Activated gamma-delta T cell (primary cell): Measurements from ENCODE around the gene RAD50.

Source experiments
- DNase-seq: peaks from one replicate; lab custom pipeline; 2025; lab: John Stamatoyannopoulos, UW

Gene RAD50

GRCh38 chr5:132659598-132660493 is 103.1 kb downstream of the RAD50 start:
- DNase-seq = no peak

DNA sequence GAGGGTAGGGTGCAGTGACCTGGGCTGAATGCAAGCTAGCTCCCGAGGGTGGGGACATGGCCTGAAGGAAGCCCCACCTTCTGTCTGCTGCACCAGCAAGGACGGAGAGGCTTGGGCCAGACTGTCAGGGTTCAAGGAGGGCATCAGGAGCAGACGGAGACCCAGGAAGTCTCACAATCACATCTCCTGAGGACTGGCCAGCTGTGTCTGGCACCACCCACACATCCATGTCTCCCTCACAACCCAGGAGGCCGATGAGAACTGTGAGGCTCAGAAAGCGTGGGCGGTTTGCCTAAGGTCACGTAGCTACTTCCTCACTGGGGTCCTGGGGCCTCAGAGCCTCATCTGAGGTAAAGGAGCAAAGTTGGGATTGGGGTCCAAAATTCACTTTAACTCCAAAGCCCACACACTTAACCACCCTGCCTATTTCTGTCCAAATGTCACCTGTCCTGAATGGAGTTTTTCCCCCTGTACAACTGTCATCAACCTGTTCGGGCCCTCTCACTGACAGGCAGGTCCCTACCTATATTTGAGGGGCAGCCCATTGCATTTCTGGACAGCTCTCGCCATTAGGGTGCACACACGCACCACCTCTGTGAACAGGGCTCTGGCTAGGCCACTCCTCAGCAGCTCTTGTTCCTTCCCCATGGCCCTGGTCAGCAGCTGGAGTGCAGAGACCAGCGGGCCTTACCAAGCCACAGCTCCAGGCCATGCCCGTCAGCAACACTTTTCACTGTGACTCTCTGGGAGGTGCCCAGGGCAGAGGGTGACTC is 104.6 kb downstream of the RAD50 start:
- no peak for DNase-seq

DNA sequence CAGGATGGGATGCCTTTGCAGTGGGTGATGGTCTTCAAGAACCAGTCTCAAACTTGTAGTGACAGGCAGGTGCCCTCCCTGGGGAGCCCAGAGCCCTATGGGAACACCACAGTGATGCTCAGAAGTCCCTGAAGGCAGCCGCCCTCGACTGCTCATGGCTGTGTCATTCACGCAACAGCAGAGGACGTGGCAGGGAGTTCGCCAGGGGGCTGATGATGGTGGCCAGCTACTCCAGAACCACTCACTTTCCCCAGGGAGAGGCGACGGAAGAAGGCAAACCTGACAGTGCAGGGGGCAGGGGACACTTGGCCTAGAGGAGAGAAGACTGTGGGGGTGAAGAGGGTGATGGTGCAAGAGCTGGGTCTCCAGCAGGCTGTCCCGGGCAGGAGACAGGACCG is 105.2 kb downstream of the RAD50 start:
- DNase-seq = no peak

- DNase-seq = no peak
Observed at GRCh38 chr5:132662925-132663770, 106.4 kb downstream of the RAD50 start.

- no peak for DNase-seq
Observed at GRCh38 chr5:132663771-132664695, 107.3 kb downstream of the RAD50 start.

DNA sequence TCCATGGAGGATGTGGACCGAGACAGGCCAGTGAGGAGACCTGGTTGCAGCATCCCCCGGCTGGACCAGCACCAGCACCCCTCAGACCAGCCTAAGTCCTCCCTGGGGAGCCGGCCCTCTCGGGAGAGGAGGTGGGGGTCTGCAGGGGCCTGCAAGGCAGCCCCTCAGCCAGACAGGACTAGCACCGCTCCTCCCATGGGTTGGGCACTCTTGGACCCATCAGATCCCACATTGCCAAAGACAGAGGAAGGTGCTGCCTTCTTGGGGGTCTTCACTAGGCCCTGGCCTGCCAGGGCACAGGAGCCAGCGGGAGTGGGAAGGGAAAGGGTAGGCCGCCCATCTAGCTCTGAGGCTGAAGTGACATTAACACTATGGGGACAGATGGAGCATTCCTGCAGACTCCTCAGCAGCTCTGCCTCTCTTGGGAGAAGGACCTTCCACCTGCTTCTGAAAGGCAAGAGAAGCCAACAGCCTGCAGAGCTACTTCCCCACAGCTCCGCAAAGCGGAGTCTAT is 108.0 kb downstream of the RAD50 start:
- no peak for DNase-seq

GRCh38 chr5:132665574-132666080 is 108.8 kb downstream of the RAD50 start:
- DNase-seq = no peak

DNA sequence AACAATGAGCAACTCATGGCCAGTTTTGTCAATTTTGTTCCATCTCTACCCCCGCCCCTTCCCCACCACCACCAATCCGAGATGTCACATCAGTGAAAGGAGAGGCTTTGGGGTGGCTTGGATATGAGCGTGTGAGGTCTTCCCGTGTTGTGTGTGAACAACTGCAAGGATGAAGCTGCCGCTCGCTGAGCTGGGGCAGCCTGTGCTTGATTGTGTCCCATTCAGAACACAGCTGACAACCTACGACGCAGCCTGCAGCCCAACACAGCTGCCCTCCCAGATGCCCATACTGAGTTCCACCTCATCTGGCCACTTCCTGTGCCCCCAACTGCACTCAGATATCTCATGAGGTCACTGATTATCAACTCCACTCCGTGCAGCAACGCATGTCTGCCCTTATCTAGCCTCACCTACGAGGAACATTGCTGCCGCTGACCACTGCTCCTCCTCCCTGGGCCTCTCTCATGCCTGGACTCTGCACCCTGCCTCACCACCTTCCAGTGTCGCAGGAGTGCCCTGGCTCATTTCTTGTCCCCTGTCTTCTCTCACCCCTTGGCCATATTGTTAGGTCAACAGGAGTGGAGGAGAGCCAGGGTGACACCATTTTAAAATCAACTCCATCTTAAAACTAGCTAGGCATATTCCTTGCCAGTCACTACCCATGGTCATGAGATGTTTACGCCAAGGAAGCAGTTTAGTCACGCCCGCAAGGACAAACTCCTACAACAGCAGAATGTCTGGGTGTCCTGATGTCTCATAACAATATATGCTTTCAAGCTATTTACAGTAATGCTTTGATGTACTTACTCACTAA is 109.7 kb downstream of the RAD50 start:
- DNase-seq = no peak

DNA sequence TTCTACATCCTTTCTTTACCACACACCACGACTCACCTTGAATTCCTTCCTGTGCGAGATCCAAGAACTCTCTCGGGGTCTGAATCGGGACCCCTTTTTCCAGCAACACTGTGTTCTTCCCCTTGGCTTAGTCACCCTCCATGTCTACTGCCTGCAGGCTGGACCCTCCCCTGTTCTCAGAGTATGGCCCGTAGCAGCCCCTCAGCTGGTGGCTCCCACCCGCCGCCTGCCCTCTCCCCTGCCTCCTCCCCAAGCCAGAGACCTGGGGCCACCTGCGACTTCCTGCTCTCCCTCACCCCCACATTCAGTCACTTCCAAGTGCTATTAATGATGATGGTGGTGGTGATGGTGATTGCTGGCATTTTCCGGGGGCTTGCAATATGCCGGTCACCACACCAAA is 110.5 kb downstream of the RAD50 start:
- DNase-seq = no peak

DNA sequence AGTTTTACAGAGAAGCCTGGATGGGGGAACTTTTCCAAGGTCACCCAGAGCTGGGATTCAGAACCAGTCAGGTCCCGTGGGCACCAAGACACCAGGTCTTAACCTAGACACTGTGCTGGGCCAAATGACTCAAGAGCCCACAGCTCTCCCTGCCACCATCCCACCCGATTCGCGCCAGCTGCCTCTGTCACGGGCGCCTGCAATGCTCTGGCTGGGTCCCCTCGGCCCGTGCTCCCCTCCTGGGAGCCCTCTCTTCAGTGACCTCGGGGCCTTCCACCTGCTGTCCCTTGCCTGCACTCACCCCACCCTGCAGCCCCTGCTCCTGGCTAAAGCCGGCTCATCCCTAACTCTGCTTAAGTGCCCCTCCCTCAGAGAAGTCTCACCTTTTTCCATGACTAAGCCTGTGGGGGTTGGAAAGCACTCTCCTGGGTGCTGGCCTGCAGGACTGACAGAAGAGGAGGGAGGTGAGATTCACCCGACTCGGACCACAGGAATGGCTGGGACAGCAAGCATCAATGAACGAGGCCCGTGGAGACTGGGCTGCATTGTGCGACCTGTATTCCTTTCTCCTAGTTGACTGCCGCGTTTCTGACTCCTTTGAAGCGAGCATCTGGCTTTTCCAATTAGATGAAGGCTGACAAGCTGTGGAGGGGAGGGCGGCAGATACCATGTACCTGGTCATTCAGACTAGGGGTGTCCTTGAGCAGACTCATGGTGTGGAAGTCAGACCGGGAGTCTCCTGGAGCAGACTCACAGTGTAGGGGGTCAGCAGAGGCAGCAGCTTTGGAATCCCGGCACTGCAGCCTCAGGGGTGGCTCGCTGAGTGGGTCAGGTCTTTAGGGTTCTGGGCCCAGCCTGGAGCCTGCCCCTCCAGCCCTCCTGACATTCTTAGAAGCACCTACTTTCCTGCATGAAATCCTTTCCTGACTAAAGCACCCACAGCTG is 111.3 kb downstream of the RAD50 start:
- DNase-seq = no peak

GRCh38 chr5:132668706-132669454 is 112.1 kb downstream of the RAD50 start:
- DNase-seq = no peak

DNA sequence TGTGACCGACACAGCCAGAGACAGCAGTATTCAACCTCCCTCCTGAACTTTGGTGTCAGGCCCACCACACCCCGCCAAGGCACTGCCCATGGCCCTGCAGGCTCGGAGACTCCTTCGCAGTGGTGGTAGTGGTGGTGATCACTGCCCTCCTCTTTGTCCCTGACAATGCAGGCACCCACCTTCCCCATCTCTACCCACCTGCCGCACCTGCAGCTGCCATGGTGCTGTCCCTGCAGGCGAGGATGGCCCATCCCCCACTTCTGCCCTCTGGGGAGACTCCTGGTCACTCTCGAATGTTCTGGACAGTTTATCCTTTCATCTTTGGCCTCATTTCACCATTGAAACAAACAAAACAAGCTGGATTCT is 112.7 kb downstream of the RAD50 start:
- DNase-seq = no peak

GRCh38 chr5:132669966-132670882 is 113.4 kb downstream of the RAD50 start:
- DNase-seq = no peak

GRCh38 chr5:132671000-132671399 is 114.2 kb downstream of the RAD50 start:
- DNase-seq = no peak

- DNase-seq = no peak
Observed at GRCh38 chr5:132673488-132673887, 116.7 kb downstream of the RAD50 start.

GRCh38 chr5:132673939-132674630 is 117.3 kb downstream of the RAD50 start, which contains the start of gene IL4:
IL4 (plus strand) TSS chr5:132673989; CDS start chr5:132674051, 62 bp downstream.
- DNase-seq = no peak
